Measurements from ENCODE around the gene CXXC5. TPM values are rescaled to one million over a fixed set of nuclear protein-coding genes. Genes with fewer than 3 reads are reported as not detected.

The CXXC5 gene
- total and polyA plus RNA-seq, 9 of the 15 experiments (the other 6 are each of a cell fraction or from before 2014, with no cell fraction given): 1.9 to 123 (median 45.8) TPM

GRCh38 chr5:139659695-139660101 lies 11.5 kb downstream of the CXXC5 start:
- Histone ChIP-seq H3K4me1 (replicated peaks in 1 of 2; ENCODE audit: control insufficient read depth in 2 of 2, insufficient read depth in 2 of 2, low read length in 2 of 2) (peaks cover 88 to 89% of the 10 kb centered on the region in 2 experiments), H3K4me3 (no peak overlapping the region), H2AFZ (ENCODE audit: low read depth, low read length) (no peak overlapping the region), H3K79me2 (ENCODE audit: control insufficient read depth, insufficient read depth, low read length) (peaks cover 99% of the 10 kb centered on the region), H3K36me3 (ENCODE audit: control insufficient read depth, insufficient read depth, low read length) (peaks cover 49% of the 10 kb centered on the region; the same call in 2 of the 3 replicates), H3K9me3 (replicated peaks; ENCODE audit: control insufficient read depth, insufficient read depth, low read depth, low read length) (no peaks in the 10 kb centered on the region), H3K9me1 (ENCODE audit: control insufficient read depth, insufficient read depth, low read length) (peaks cover 17% of the 10 kb centered on the region), H3K27me3 (ENCODE audit: control insufficient read depth in 2 of 2, insufficient read depth in 2 of 2, low read length in 2 of 2) (no peaks in the 10 kb centered on the region), H3K9ac (ENCODE audit: insufficient read depth in 1 of 2, low read depth in 2 of 2, low read length in 2 of 2) (peak overlapping the region; percentile 33 to 88; a peak in 3 of 4 replicates), H3K4me2 (ENCODE audit: insufficient read depth, low read length) (peak overlapping the region; percentile 78), H3K27ac (ENCODE audit: extremely low read depth, low read depth, low read length) (peak overlapping the region; percentile 89; the same call in 2 of the 3 replicates), H4K20me1 (replicated peaks; ENCODE audit: control insufficient read depth, insufficient read depth, low read length) (peaks cover 63% of the 10 kb centered on the region)
- CTCF ChIA-PET (ENCODE audit: low intra/inter-chr PET ratio): no interaction called here
- intact Hi-C loops (cut with micrococcal nuclease) (no loop called here), in situ Hi-C loops (cut with MboI) (no loop called here)
- BruUV-seq (replicated peaks): no TSS peak
- TF ChIP-seq PCBP1 (IDR thresholded peaks at IDR 0.05; ENCODE audit: low read depth, low read length, poor library complexity, severe bottlenecking) (peak; percentile 19), ZBTB7A (IDR thresholded peaks at IDR 0.05; ENCODE audit: borderline replicate concordance, control insufficient read depth, low read depth, low read length) (0 out of 2 replicates have a peak, but pooled peaks have one; percentile 0), RBFOX2 (IDR thresholded peaks at IDR 0.05; ENCODE audit: low read depth, low read length) (peak; percentile 44), POLR2G (IDR thresholded peaks at IDR 0.05; ENCODE audit: low read depth, low read length) (0 out of 2 replicates have a peak, but pooled peaks have one; percentile 37), ZNF766 (CRISPR knock-in tag; conservative IDR thresholded peaks at IDR 0.05) (no peak), HDAC2 (IDR thresholded peaks at IDR 0.05) (no peak)
- POLR2A ChIA-PET: interaction anchor here (0.6 to 5.6 kb wide), 10 partner anchors 9 to 451 kb away, joined by 3 to 33 read pairs (median 3); partner anchors contain the start of gene CXXC5
- DNase-seq (ENCODE audit: extremely low read depth in 1 of 4, low spot score in 3 of 4) (no peak), ATAC-seq (no peak), FAIRE-seq (no peak)
- WGBS (ENCODE audit: insufficient coverage, low coverage, missing lambda C conversion rate): 70% methylated on average over 6 of the region's 13 CpGs

Data from K562 (cell line).